ENCODE measurements around the gene ACAA2. TPM values are rescaled to one million over a fixed set of nuclear protein-coding genes. Genes with fewer than 3 reads are reported as not detected.

Gene ACAA2
- total RNA-seq, 4 donors from 2014 or later = 47.9 to 63.4 (median 50.0) TPM

DNA sequence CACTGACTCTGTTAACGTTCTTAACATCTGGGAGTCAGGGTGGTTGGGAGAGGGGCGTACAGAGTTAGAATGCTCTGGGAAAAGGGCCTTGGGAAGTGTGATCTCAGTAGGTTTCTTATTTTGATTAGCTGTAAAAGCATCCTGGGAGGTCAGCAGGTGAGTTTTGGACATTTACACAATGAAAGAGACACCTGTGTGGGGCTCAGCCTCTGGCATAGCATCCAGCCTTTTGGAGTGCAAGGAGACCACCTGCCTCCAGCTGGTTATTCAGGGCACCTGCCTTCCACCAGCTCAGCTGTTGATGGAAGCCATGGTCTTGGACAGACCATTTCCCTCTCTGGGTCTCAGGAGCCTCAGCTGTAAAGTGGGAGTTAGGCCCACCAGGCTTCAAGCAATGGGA is 49.7 kb downstream of the ACAA2 start:
- no peaks in the 10 kb centered on the region for H3K27me3 ChIP-seq
- H3K27ac ChIP-seq = no peak overlapping the region
- TF ChIP-seq POLR2A (IDR thresholded peaks at IDR 0.05) (no peak), EP300 (IDR thresholded peaks at IDR 0.05) (no peak)
- TF ChIP-seq, protein P1, sequence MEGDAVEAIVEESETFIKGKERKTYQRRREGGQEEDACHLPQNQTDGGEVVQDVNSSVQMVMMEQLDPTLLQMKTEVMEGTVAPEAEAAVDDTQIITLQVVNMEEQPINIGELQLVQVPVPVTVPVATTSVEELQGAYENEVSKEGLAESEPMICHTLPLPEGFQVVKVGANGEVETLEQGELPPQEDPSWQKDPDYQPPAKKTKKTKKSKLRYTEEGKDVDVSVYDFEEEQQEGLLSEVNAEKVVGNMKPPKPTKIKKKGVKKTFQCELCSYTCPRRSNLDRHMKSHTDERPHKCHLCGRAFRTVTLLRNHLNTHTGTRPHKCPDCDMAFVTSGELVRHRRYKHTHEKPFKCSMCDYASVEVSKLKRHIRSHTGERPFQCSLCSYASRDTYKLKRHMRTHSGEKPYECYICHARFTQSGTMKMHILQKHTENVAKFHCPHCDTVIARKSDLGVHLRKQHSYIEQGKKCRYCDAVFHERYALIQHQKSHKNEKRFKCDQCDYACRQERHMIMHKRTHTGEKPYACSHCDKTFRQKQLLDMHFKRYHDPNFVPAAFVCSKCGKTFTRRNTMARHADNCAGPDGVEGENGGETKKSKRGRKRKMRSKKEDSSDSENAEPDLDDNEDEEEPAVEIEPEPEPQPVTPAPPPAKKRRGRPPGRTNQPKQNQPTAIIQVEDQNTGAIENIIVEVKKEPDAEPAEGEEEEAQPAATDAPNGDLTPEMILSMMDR (IDR thresholded peaks at IDR 0.05) = no peak
- 80 to 81% methylated on average over 2 of the region's 2 CpGs for WGBS, 2 donors
- DNase-seq (ENCODE audit: low spot score in 2 of 2) = no peak
- H3K9me3 ChIP-seq = no peaks in the 10 kb centered on the region
- H3K4me3 ChIP-seq = no peak overlapping the region
- no peaks in the 10 kb centered on the region for H3K36me3 ChIP-seq
- no peaks in the 10 kb centered on the region for H3K4me1 ChIP-seq

DNA sequence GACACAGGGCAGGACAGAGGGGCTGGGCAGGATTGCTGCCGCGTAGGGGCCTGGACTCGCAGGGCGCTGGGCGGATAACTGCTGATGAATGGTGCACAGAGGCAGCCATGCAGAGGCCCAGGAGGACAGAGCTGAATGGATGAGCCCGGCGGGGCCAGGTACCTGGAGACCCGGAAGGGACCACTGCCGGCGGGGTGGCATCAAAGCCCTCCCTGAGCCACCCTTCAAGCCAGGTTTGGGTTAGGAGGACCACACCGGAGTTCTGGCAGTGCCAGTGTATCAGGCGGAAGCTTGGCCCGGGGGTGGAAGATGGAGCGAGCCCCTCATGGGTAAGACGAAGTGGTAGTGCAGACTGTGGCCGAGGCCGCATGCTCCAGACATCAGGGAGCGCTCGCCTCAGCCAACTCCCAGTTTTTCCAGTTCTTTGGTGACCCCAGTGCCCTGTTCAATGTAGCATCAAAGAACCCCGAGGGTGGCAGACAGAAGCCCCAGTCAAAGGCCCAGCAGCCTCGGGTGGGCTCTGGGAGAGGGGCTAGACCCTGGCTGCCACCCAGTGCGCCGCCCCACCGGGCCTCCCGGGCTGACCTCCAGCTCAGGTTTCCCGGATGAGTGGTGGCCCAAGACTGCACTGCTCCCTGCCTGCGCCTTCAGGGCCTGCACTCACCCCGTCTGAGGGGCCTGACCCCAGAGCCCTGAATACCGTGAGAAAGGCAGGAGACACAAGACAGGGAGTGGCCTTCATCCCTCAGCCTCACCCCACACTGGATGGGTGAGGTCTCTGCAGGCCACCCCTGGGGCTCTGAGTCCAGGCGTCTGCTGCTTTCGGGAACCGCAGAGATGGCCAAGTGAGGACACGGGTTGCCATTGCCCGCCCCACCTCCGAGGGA is 50.9 kb downstream of the ACAA2 start:
- no peak overlapping the region for H3K4me3 ChIP-seq
- no peaks in the 10 kb centered on the region for H3K27me3 ChIP-seq

DNA sequence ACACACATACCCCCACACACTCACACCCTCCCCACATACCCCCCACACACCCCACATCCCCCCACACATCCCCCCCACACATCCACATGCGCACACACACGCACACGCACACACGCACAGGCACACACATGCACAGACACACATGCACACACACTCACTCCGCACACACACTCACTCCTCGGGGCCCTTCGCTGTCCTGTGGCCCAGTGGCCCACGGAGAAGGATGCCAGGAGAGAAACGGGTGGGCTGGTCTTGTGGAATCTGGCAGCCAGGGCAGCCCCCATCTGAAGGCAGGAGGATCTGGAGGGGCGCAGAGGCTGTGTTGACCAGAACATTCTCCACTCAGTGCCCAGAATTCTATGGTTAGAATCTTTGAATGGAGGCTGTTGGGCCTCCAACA is 51.6 kb downstream of the ACAA2 start:
- TF ChIP-seq POLR2A (IDR thresholded peaks at IDR 0.05) (no peak), EP300 (IDR thresholded peaks at IDR 0.05) (no peak)
- no peak overlapping the region for H3K4me3 ChIP-seq
- no peaks in the 10 kb centered on the region for H3K9me3 ChIP-seq
- no peaks in the 10 kb centered on the region for H3K36me3 ChIP-seq
- no peaks in the 10 kb centered on the region for H3K27me3 ChIP-seq
- 81 to 89% methylated on average over 6 to 9 of the region's 10 CpGs for WGBS, 2 donors
- H3K4me1 ChIP-seq = no peaks in the 10 kb centered on the region
- DNase-seq (ENCODE audit: low spot score in 2 of 2) = no peak
- H3K27ac ChIP-seq = no peak overlapping the region

More for the DNA sequence above, 50.9 kb downstream of the ACAA2 start:
- no peaks in the 10 kb centered on the region for H3K36me3 ChIP-seq
- H3K4me1 ChIP-seq = no peaks in the 10 kb centered on the region
- DNase-seq (ENCODE audit: low spot score in 2 of 2) = no peak
- 78 to 84% methylated on average over 27 of the region's 35 CpGs for WGBS, 2 donors
- TF ChIP-seq, protein P1 (IDR thresholded peaks at IDR 0.05) = no peak
- TF ChIP-seq EP300 (IDR thresholded peaks at IDR 0.05) (no peak), POLR2A (IDR thresholded peaks at IDR 0.05) (no peak)
- H3K9me3 ChIP-seq = no peaks in the 10 kb centered on the region
- H3K27ac ChIP-seq = no peak overlapping the region

DNA sequence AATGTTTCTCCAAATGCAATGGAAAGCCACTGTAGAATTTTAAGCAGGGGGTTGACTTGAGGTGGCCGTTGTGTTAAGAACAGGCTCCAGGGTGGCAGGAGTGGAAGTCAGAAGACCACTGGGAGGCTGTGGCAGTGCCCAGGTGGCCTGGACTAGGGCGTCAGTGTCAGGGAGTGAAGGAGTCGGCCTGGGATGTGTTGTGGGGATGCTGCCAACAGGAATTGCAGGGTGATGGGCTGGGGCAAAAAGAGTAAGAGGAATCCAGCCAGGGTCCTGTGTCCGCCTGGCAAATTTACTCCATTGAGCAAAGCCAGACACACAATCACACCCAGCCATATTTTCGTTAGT is 55.1 kb downstream of the ACAA2 start:
- no peak for TF ChIP-seq EP300 (IDR thresholded peaks at IDR 0.05)
- TF ChIP-seq POLR2A (IDR thresholded peaks at IDR 0.05) = no peak
- TF ChIP-seq, protein P1 (IDR thresholded peaks at IDR 0.05) = no peak
- DNase-seq (ENCODE audit: low spot score in 2 of 2) = no peak
- Histone ChIP-seq H3K9me3 (no peaks in the 10 kb centered on the region), H3K27ac (no peak overlapping the region), H3K4me3 (no peak overlapping the region), H3K36me3 (no peaks in the 10 kb centered on the region), H3K4me1 (no peaks in the 10 kb centered on the region), H3K27me3 (no peaks in the 10 kb centered on the region)
- 89 to 90% methylated on average over 5 of the region's 5 CpGs for WGBS, 2 donors

DNA sequence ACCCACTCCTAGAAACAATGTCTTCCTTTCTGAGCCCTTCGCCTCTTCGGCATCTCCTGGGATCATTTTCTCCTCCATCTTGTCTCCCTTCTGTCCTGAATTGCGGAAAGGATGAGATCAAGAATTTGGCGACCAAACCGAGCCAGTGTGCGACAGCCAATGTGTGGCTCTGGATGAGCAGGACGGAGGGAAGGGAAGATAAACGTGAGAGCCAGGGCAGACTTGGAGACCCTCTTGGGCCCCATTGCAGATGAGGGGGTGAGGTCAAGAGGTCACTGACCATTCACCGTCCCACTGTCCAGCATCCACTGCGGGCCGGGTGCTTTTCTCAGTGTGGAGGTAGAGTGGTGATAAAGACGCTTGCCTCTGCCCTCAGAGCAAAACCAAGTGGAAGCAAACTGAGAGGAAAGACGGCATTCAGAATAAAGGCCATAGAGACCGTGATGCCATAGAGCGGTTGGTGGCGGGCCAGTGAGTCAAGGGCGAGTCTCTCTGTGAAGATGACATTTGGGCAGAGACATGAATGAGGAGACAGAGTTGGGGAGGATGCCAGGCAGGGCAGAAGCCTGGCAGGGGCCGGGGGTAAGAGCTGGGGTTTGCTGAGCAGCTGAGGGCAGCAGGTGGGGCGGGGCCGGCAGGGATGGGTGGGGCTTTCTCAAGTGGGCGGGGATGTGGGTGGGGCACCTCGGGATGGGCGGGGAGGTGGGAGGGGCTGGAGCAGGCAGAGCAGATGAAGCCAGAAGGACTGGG is 55.6 kb downstream of the ACAA2 start:
- Histone ChIP-seq H3K9me3 (no peaks in the 10 kb centered on the region), H3K27me3 (no peaks in the 10 kb centered on the region), H3K4me3 (no peak overlapping the region), H3K4me1 (no peaks in the 10 kb centered on the region), H3K27ac (no peak overlapping the region), H3K36me3 (no peaks in the 10 kb centered on the region)
- WGBS, 2 donors = 82 to 83% methylated on average over 23 of the region's 23 CpGs
- TF ChIP-seq, protein P1 (IDR thresholded peaks at IDR 0.05) = no peak
- TF ChIP-seq POLR2A (IDR thresholded peaks at IDR 0.05) = no peak
- no peak for TF ChIP-seq EP300 (IDR thresholded peaks at IDR 0.05)
- no peak for DNase-seq (ENCODE audit: low spot score in 2 of 2)
